Measurements from ENCODE around the gene PCSK2. TPM values are rescaled to one million over a fixed set of nuclear protein-coding genes. Genes with fewer than 3 reads are reported as not detected.

Gene PCSK2
- total RNA-seq, 2 experiments from 2014 or later = not detected

DNA sequence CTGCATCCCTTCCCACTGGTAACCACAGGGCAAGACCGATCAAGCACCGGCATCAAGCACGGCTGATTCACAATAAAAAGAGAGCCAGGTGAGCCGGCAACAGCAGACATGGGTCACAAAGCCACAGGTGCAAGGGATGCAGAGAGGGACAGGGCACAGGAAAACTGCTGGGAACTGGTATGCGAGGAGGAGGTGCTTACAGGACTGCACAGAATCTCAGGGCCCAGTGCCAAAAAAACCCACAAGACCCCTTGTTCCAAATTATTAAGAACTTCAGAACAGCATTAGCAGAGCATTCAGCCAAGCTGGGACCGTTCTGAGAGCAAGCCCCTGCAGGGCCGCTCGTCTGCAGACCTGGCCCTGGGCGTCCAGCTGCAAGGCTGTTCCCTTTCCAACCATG is 269.0 kb downstream of the PCSK2 start:
- Histone ChIP-seq H3K27ac (ENCODE audit: low read depth, low read length, poor library complexity, severe bottlenecking) (no peak overlapping the region), H3K4me1 (ENCODE audit: insufficient read depth, low read length, poor library complexity, severe bottlenecking) (no peaks in the 10 kb centered on the region), H3K79me2 (ENCODE audit: insufficient read depth, low read depth, low read length) (no peaks in the 10 kb centered on the region), H3K9me3 (ENCODE audit: low read length) (no peaks in the 10 kb centered on the region), H3K36me3 (ENCODE audit: insufficient read depth, low read length) (no peaks in the 10 kb centered on the region), H2AFZ (ENCODE audit: low read length) (no peak overlapping the region), H3K4me2 (ENCODE audit: low read length) (no peak overlapping the region), H3K4me3 (ENCODE audit: low read depth, low read length, poor library complexity, severe bottlenecking) (no peak overlapping the region), H3K9me2 (ENCODE audit: insufficient read depth, low read length) (no peaks in the 10 kb centered on the region), H4K20me1 (ENCODE audit: insufficient read depth, low read length) (no peaks in the 10 kb centered on the region)
- intact Hi-C loops (cut with micrococcal nuclease; ENCODE audit: unreplicated experiment) = no loop called here
- POLR2A ChIA-PET = no interaction called here
- TF ChIP-seq, protein P1, sequence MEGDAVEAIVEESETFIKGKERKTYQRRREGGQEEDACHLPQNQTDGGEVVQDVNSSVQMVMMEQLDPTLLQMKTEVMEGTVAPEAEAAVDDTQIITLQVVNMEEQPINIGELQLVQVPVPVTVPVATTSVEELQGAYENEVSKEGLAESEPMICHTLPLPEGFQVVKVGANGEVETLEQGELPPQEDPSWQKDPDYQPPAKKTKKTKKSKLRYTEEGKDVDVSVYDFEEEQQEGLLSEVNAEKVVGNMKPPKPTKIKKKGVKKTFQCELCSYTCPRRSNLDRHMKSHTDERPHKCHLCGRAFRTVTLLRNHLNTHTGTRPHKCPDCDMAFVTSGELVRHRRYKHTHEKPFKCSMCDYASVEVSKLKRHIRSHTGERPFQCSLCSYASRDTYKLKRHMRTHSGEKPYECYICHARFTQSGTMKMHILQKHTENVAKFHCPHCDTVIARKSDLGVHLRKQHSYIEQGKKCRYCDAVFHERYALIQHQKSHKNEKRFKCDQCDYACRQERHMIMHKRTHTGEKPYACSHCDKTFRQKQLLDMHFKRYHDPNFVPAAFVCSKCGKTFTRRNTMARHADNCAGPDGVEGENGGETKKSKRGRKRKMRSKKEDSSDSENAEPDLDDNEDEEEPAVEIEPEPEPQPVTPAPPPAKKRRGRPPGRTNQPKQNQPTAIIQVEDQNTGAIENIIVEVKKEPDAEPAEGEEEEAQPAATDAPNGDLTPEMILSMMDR (conservative IDR thresholded peaks at IDR 0.05; ENCODE audit: low read length) = no peak
- TF ChIP-seq EZH2phosphoT487 (IDR thresholded peaks at IDR 0.05; ENCODE audit: borderline replicate concordance, low read depth, low read length) = no peak
- DNase-seq (ENCODE audit: low spot score) = no peak
- BruUV-seq (replicated peaks) = no TSS peak
- CTCF ChIA-PET (ENCODE audit: unreplicated experiment) = no interaction called here

DNA sequence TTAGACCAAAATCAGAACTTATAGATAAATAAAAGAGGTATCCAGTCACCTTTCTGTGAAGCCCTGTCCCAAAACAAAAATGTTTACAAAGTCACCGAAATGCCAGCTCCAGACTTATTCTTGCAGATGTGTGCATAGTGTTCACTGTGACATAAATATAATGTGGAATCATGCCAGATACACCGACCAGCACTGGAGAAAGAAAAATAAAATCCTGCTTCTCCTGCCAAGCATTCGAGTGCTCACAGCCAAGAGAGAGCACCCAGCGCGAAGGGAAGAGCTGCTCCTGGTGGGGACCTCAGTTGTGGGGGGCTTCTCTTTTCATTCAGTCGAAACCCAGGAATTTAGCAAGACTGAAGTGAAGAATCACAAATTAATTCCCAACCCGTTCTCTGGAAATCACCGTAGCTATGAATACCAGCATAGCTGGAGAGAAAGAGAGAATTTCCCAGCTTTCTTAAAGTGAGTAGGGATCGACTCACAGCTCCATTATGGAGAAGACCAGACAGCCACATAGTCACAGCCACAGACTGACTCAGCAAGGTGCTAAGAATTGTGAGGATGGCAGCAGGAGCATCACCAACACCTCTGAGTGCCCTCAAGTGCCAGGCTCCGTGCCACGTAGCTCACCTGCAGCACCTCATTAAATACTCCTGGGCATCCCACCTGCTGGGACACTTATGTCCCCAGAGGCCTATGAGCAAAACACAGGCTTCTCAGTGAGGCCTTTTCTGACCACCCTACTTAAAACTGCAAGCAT is 271.2 kb downstream of the PCSK2 start:
- BruUV-seq (replicated peaks) = no TSS peak
- Histone ChIP-seq H3K4me2 (ENCODE audit: low read length) (no peak overlapping the region), H4K20me1 (ENCODE audit: insufficient read depth, low read length) (no peaks in the 10 kb centered on the region), H3K79me2 (ENCODE audit: insufficient read depth, low read depth, low read length) (no peaks in the 10 kb centered on the region), H3K36me3 (ENCODE audit: insufficient read depth, low read length) (no peaks in the 10 kb centered on the region), H3K9me3 (ENCODE audit: low read length) (no peaks in the 10 kb centered on the region), H2AFZ (ENCODE audit: low read length) (no peak overlapping the region), H3K4me1 (ENCODE audit: insufficient read depth, low read length, poor library complexity, severe bottlenecking) (no peaks in the 10 kb centered on the region), H3K4me3 (ENCODE audit: low read depth, low read length, poor library complexity, severe bottlenecking) (no peak overlapping the region), H3K9me2 (ENCODE audit: insufficient read depth, low read length) (no peaks in the 10 kb centered on the region), H3K27ac (ENCODE audit: low read depth, low read length, poor library complexity, severe bottlenecking) (no peak overlapping the region)
- ChIA-PET CTCF (ENCODE audit: unreplicated experiment) (no interaction called here), POLR2A (interaction anchor here (0.8 kb wide), 2 partner anchors 12 to 184 kb away, joined by 3 read pairs; partner anchors contain the start of gene RRBP1)
- DNase-seq (ENCODE audit: low spot score) = no peak
- intact Hi-C loops (cut with micrococcal nuclease; ENCODE audit: unreplicated experiment) = no loop called here
- no peak for TF ChIP-seq EZH2phosphoT487 (IDR thresholded peaks at IDR 0.05; ENCODE audit: borderline replicate concordance, low read depth, low read length)
- TF ChIP-seq, protein P1 (conservative IDR thresholded peaks at IDR 0.05; ENCODE audit: low read length) = no peak

DNA sequence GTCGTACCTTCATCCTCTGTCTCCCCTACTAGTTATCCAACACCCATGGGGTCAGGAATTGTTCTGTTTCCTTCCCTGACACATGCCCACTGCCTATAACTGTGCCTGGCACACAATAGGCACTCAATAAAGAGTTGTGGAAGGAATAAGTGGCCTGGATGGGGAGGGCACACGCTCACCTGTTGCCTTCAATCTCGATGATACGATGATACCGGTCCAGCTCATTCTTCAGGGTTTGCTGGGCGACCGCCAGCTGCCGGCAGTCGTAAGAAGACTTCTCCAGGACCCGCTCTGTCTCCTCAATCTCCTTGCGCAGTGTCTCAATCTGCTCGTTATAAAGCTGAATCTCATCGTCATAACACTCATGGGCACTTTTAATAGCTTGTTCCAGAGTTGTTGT is 271.8 kb downstream of the PCSK2 start:
- Histone ChIP-seq H3K27ac (ENCODE audit: low read depth, low read length, poor library complexity, severe bottlenecking) (no peak overlapping the region), H3K9me3 (ENCODE audit: low read length) (no peaks in the 10 kb centered on the region), H4K20me1 (ENCODE audit: insufficient read depth, low read length) (no peaks in the 10 kb centered on the region), H3K79me2 (ENCODE audit: insufficient read depth, low read depth, low read length) (no peaks in the 10 kb centered on the region), H3K4me1 (ENCODE audit: insufficient read depth, low read length, poor library complexity, severe bottlenecking) (peaks cover 2% of the 10 kb centered on the region), H3K4me3 (ENCODE audit: low read depth, low read length, poor library complexity, severe bottlenecking) (no peak overlapping the region), H3K36me3 (ENCODE audit: insufficient read depth, low read length) (no peaks in the 10 kb centered on the region), H2AFZ (ENCODE audit: low read length) (no peak overlapping the region), H3K4me2 (ENCODE audit: low read length) (no peak overlapping the region), H3K9me2 (ENCODE audit: insufficient read depth, low read length) (no peaks in the 10 kb centered on the region)
- no peak for DNase-seq (ENCODE audit: low spot score)
- TF ChIP-seq, protein P1 (conservative IDR thresholded peaks at IDR 0.05; ENCODE audit: low read length) = no peak
- TF ChIP-seq EZH2phosphoT487 (IDR thresholded peaks at IDR 0.05; ENCODE audit: borderline replicate concordance, low read depth, low read length) = no peak
- intact Hi-C loops (cut with micrococcal nuclease; ENCODE audit: unreplicated experiment) = no loop called here
- POLR2A ChIA-PET = interaction anchor here (0.6 to 1.0 kb wide), 6 partner anchors 10 to 809 kb away, joined by 3 to 7 read pairs (median 3); no protein-coding TSS in a partner anchor
- BruUV-seq (replicated peaks) = no TSS peak
- CTCF ChIA-PET (ENCODE audit: unreplicated experiment) = no interaction called here
